GM21526 (cell line): ENCODE results near the gene SMARCD2.
"Not testable (repeated sequence)": the region's sequence is repeated elsewhere in the genome, so short reads cannot be mapped to it uniquely, and the experiment has no call there.

Experiments used
- ATAC-seq: cut with Tn5 transposase; IDR thresholded peaks from one replicate; pipeline ENCODE4 v1.9.1; 2021; ENCODE audit warnings: moderate library complexity; ENCODE audit not compliant: unreplicated experiment, low FRiP score

SMARCD2 gene

DNA sequence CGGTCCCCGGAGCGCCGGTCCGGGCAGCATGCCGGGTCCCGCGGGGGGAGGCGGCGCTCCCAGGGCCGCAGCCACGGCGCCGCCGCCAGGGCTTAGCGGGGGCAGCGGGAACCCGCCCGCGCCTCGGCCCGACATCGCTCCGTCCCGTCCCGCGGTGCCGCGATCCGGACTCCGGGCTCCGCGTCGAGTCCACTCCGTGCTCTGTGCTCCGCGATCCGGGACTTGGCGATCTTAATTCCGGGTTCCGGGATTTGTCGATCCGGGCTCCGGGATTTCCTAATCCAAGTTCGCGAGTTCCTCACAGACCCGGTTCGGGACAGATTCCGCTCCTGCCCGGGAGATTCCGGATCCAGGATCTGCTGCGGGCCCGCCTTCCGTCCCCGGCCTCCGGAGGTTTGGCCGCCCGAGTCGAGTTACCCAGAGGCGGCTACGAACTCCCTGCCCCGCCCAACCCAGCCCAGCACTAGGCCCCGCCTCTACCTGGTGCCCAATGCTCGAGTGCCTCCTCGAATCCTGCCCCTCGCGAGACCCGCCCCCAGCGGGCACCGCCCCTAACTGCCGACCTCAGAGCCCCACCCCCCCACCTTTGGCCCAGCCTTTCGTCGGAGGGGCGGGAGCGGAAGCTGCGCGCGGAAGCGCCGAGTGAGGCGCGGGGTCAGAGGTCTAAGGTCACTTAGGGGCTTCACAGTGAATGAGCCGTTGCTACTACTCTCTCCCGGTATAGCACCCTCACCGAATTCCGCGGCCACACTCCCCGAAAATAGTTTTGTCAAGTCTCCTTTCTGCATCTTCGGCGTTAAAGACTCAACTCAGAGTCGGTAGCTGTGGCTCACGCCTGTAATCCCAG, at the start of gene SMARCD2:
Gene SMARCD2, minus strand, starts transcription at position 146 of the 847 bp plus-strand sequence. Its CDS starts 11 bp downstream, at position 135.
- ATAC-seq = peak; percentile 61

DNA sequence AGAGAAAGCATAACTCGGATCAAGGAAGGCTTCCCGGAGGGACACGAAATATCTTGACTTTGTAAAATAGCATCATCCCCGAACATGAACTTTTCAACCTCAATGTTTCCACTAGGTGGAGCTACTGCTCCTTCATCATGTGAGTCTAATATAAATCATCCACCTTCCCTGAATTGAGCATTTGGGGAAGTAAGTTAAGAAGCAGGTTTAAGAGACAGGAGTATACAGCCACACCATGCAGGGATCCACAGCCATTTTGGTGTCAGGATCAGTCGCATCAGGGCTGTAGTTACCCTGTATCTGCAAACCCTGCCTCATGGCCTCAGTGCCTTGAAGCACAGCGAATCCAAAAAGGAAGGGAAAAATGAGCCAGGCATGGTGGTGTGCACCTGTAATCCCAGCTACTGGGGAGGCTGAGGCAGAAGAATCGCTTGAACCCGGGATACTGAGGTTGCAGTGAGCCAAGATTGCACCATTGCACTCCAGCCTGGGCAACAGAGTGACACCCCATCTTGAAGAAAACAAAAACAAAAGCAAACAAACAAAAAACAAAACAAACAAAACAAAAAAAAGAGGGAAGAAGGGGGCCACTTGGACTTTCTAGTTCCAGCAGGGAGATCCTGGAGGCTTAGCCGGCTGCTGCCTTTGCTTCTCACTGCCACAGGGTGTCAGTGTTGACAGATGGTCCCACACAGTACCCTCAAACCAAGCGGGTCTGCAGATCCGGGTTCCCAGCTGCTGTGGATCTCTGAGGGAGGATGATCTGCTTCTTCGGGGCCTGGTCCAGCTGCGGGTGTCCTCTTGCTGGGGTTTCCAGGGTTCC, 46.8 kb upstream of the SMARCD2 start:
- ATAC-seq = not testable (repeated sequence)

DNA sequence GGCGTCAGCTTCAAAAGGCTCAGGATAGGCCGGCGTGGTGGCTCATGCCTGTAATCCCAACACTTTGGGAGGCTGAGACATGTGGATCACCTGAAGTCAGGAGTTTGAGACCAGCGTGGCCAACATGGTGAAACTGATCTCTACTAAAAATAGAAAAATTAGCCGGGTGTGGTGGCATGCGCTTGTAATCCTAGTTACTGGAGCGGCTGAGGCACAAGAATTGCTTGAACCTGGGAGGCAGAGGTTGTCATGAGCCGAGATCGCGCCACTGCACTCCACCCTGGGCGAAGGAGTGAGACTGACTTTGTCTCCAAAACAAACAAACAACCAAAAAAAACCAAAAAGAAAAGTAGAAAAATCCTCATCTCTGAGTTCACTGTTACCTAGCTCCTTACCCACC, 42.6 kb upstream of the SMARCD2 start:
- not testable (repeated sequence) for ATAC-seq

DNA sequence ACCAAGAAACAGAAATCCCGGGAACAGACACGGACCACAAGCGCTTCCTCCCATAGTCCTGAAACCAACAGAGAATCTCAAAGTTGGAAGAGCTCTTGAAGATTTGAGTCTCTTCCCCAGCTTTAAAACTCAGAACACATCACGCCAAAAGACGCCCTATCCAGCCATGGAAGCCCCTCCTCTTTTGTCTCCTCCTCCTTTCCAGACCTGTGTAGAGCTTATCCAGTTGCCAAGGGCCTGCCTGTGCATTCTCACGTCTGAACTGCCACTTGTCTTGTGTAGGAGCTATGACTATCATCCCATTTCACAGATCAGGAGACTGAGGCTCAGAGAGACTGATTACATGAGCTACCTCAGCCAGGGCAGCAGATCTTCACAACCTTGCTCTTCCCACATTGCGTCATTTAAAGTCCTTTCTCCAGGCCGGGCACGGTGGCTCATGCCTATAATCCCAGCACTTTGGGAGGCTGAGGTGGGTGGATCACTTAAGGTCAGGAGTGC, 40.2 kb upstream of the SMARCD2 start:
- not testable (repeated sequence) for ATAC-seq

GRCh38 chr17:63881935-63882601, 39.6 kb upstream of the SMARCD2 start, which contains the start of gene GH2:
Gene GH2, minus strand, starts transcription at chr17:63881944. Its CDS starts 143 bp downstream, at chr17:63881801.
- no peak for ATAC-seq

DNA sequence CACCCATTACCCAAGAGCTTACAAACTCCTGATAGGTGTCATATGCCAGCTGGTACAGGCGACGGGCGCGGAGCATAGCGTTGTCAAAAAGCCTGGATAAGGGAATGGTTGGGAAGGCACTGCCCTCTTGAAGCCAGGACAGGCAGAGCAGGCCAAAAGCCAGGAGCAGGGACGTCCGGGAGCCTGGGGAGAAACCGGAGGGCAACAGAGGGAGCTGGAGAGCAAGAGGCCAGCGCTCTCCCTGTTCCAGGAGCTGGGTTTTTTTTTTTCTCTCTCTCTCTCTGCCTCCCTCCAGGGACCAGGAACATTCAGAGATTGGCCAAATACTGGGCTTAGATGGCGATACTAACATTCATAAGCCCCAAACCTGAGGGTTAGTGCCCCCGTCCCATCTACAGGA, 38.9 kb upstream of the SMARCD2 start:
- ATAC-seq = not testable (repeated sequence)

GRCh38 chr17:63880706-63881105, 38.2 kb upstream of the SMARCD2 start:
- ATAC-seq = no peak

DNA sequence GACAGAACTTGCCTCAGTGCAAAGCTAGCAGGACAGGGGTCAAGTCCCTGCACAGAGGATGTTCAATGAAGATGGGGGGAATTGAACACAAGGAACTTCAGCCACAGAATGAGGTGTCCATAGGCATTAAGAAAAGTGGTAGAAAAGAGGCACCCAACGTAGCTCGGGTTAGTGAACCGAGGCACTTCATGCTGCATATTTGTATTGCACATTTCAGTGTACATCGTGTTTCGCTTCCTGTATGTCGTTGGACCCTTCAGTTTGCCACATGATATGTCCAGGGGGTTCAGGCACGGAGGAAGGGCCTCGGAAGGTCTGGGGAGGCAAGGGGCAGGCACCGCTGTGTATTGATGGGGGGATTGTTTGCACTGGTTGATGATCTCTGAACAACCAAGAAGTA, 35.9 kb upstream of the SMARCD2 start:
- not testable (repeated sequence) for ATAC-seq

DNA sequence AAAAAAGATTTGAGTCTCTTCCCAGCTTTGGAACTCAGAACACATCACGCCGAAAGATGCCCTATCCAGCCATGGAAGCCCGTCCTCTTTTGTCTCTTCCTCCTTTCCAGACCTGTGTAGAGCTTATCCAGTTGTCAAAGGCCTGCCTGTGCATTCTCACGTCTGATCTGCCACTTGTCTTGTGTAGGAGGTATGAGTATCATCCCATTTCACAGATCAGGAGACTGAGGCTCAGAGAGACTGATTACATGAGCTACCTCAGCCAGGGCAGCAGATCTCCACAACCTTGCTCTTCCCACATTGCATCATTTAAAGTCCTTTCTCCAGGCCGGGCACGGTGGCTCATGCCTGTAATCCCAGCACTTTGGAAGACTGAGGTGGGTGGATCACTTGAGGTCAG, 32.2 kb upstream of the SMARCD2 start:
- ATAC-seq = not testable (repeated sequence)

- ATAC-seq = not testable (repeated sequence)
Observed at GRCh38 chr17:63874061-63874626, 31.7 kb upstream of the SMARCD2 start.

DNA sequence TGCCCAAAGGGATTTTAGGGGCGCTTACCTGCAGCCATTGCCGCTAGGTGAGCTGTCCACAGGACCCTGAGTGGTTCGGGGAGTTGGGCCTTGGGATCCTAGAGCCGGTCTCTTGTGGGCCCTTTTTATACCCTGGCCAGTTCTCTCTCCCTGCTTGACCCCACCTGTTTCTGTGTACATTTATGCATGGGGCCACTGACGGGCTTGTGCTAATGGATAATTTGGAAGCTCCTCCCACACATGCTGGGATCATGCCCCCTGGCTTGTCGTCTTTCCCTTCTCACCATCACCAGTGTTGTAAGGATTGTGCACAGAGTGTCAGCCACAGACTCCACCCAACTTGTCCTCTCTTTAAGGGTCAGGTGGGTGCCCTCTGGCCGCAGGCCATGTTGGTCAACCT, 31.1 kb upstream of the SMARCD2 start, which contains the start of gene CSH2:
Gene CSH2, minus strand, starts transcription at position 101 of the 400 bp plus-strand sequence. Its CDS starts 63 bp downstream, at position 38.
- not testable (repeated sequence) for ATAC-seq

DNA sequence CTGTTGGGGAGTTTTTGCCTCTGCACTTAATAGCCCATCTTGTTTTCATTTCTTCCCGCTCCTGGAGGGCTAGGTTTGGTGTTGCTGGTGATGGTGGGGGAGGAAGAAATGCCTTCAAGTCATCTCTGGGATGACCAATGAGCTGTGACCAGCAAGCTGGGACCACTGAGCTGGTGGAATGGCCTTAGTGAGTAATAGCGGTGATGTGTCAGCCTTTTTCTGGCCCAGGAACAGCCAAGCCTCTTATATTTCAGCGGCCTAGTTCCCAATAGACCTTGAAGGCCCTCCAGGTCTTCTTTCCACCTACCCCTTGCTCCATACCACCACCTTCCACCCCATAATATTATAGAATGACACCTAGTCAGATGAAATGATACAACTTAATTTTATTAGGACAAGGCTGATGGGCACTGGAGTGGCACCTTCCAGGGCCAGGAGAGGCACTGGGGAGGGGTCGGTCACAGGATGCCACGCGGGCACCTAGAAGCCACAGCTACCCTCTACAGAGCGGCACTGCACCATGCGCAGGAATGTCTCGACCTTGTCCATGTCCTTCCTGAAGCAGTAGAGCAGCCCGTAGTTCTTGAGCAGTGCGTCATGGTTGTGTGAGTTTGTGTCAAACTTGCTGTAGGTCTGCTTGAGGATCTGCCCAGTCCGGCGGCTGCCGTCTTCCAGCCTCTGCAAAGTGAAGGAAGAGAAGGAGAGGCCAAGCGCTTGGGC, 29.3 kb upstream of the SMARCD2 start:
- ATAC-seq = not testable (repeated sequence)

DNA sequence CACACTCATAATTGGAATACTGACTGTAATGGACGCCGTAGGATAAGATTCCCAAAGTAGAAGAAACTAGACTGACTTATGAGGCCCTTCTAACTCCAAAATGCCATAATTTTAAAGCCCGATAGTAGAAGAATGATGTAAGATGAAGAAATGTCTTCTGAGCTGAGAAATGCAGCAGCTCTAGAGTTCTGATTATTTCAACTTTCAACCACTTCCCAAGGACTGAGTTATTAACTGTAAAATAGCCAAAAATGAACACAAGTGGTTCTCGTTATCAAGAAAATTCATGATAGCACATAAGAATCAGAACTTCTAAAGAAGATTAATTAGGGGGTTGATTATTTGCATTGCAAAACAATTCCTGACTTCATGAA, 27.8 kb upstream of the SMARCD2 start:
- ATAC-seq = not testable (repeated sequence)

DNA sequence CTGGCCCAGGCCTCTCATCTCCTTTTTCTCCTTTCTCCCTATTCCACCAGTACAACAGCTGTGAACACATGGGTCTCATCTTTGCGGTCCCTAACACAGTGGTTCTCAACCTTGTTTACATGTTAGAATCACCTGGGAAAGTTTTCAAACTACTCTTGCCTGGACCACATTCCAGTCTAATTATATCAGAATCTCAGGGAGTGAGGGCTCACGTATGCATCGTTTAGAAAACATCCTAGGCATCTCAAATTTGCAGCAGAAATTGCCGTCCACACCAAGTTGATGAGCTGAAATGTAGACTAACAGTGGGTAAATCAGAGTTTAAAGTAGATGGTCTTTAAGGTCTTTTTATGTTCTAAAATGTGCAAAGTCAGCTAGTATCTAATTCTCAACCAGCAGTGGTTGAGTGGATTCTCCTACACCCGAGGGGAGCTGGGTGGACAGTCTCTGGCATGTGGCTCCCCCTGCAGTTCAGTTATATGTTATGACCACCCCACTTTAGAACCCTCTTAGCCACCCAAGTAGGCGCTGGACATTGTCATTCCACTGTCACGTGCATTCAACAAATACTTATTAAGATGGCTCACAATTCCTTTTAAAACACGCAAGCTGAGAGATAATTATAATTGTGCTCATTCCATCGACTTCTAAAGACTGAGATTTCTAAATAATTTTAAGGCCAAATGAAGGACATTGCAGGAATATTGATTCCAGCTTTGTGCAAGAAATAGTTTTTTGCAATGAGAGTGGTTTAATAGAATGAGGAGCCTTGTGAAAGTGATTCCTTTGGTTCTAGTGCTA, 27.2 kb upstream of the SMARCD2 start:
- not testable (repeated sequence) for ATAC-seq

DNA sequence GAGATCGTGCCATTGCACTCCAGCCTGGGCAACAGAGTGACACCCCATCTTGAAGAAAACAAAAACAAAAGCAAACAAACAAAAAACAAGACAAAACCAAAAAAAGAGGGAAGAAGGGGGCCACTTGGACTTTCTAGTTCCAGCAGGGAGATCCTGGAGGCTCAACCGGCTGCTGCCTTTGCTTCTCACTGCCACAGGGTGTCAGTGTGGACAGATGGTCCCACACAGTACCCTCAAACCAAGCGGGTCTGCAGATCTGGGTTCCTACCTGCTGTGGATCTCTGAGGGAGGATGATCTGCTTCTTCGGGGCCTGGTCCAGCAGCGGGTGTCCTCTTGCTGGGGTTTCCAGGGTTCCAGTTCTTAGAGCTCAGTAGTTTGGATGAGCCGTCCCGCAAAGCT, 24.1 kb upstream of the SMARCD2 start:
- ATAC-seq = not testable (repeated sequence)

- no peak for ATAC-seq
Observed at GRCh38 chr17:63859257-63859656, 16.8 kb upstream of the SMARCD2 start.

GRCh38 chr17:63856425-63856824, 13.9 kb upstream of the SMARCD2 start:
- ATAC-seq = not testable (repeated sequence)

GRCh38 chr17:63855185-63855584, 12.7 kb upstream of the SMARCD2 start:
- ATAC-seq = no peak

DNA sequence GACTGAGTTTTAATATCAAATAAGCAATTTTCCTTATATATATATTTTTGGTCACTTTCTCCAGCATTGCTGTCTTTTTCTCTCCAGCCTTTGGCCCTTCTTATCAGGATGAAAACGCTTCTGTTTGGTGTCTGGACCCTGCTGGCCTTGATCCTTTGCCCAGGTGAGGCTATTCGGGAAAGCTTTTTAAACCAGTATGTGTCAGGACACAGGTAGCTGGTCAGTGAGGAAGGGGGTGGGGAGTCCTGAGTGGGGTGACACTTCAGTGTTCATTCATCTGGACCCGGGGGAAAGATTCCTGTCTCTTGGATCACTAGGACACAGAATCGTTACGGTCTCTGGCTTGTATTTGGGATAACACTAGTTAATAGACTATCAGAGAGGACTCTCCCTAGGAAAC, 12.2 kb upstream of the SMARCD2 start:
- no peak for ATAC-seq
